Activated CD8-positive, alpha-beta memory T cell treated with anti-CD3 and anti-CD28 coated beads for 24 hours (primary cell): ENCODE results near the gene UBAP2.

Experiments
- DNase-seq: peaks from one replicate; pipeline ENCODE4 v3.0.0-alpha.2; 2020

The UBAP2 gene

GRCh38 chr9:33919276-33919897, 129.3 kb downstream of the UBAP2 start:
- no peak for DNase-seq

- no peak for DNase-seq
Observed at GRCh38 chr9:33917036-33917435, 131.7 kb downstream of the UBAP2 start.

- no peak for DNase-seq
Observed at GRCh38 chr9:33914887-33915628, 133.6 kb downstream of the UBAP2 start.

- DNase-seq: no peak
Observed at GRCh38 chr9:33913541-33913940, 135.1 kb downstream of the UBAP2 start.

- no peak for DNase-seq
Observed at GRCh38 chr9:33908749-33909148, 139.9 kb downstream of the UBAP2 start.

GRCh38 chr9:33908114-33908513, 140.6 kb downstream of the UBAP2 start:
- DNase-seq: no peak

- DNase-seq: no peak
Observed at GRCh38 chr9:33907347-33907746, 141.3 kb downstream of the UBAP2 start.

- DNase-seq: no peak
Observed at GRCh38 chr9:33906769-33907168, 141.9 kb downstream of the UBAP2 start.

- DNase-seq: no peak
Observed at GRCh38 chr9:33905137-33905536, 143.6 kb downstream of the UBAP2 start.

GRCh38 chr9:33903157-33903780, 145.4 kb downstream of the UBAP2 start:
- DNase-seq: no peak

GRCh38 chr9:33894316-33894715, 154.4 kb downstream of the UBAP2 start:
- DNase-seq: no peak

GRCh38 chr9:33893861-33894260, 154.8 kb downstream of the UBAP2 start:
- DNase-seq: no peak

- DNase-seq: no peak
Observed at GRCh38 chr9:33885948-33886347, 162.7 kb downstream of the UBAP2 start.

- no peak for DNase-seq
Observed at GRCh38 chr9:33884856-33885701, 163.6 kb downstream of the UBAP2 start.

GRCh38 chr9:33881635-33882034, 167.1 kb downstream of the UBAP2 start:
- no peak for DNase-seq

- DNase-seq: no peak
Observed at GRCh38 chr9:33880211-33881089, 168.2 kb downstream of the UBAP2 start.

- DNase-seq: no peak
Observed at GRCh38 chr9:33878691-33879366, 169.9 kb downstream of the UBAP2 start.

- no peak for DNase-seq
Observed at GRCh38 chr9:33877727-33878489, 170.8 kb downstream of the UBAP2 start.
